K562 (cell line): Measurements from ENCODE around the gene QARS1. TPM values are rescaled to one million over a fixed set of nuclear protein-coding genes. Genes with fewer than 3 reads are reported as not detected.

Source experiments
- ATF4 ChIP-seq: fragments of 450-650 bp; formaldehyde crosslinking; IDR thresholded peaks from 2 replicates; pipeline ENCODE4 v1.4.0; 2022; ENCODE audit warnings: mild to moderate bottlenecking, moderate library complexity
- HDAC2 ChIP-seq: fragments of 450-650 bp; IDR thresholded peaks from 2 replicates; pipeline ENCODE4 v1.6.1; 2016; ENCODE audit warnings: mild to moderate bottlenecking
- JUND ChIP-seq, 2 experiments: IDR thresholded peaks; 2 replicates in 1 of 2; 3 replicates in 1 of 2; pipeline ENCODE4 v1.6.1; 2011; ENCODE audit warnings: borderline replicate concordance in 2 of 2, low read depth in 2 of 2, low read length in 2 of 2, improper control_type of control experiment in 1 of 2, missing biosample characterization in 1 of 2, missing genetic modification characterization in 1 of 2, missing genetic modification reagents in 1 of 2
- KAT8 ChIP-seq: fragments of 450-650 bp; IDR thresholded peaks from 2 replicates; pipeline ENCODE4 v1.6.1; 2016; ENCODE audit warnings: low read depth, mild to moderate bottlenecking
- KLF16 ChIP-seq: IDR thresholded peaks from 2 replicates; pipeline ENCODE4 v1.6.1; 2016; ENCODE audit warnings: antibody characterized with exemption
- MECOM ChIP-seq: fragments of 250-450 bp; sonication (Bioruptor Pico); IDR thresholded peaks from 2 replicates; pipeline ENCODE4 v1.8.0; 2022; ENCODE audit warnings: inconsistent platforms
- MTA3 ChIP-seq: fragments of 450-650 bp; formaldehyde crosslinking; IDR thresholded peaks from 2 replicates; pipeline ENCODE4 v1.6.1; 2017; ENCODE audit warnings: mild to moderate bottlenecking, borderline replicate concordance
- MYC ChIP-seq, 2 experiments: fragments of 250-450 bp in 1 of 2; sonication (Bioruptor Pico) in 1 of 2; IDR thresholded peaks; 2 replicates each; pipeline versions ENCODE4 v1.5.1 to v1.6.1; 2012 to 2021; ENCODE audit warnings: low read depth in 2 of 2, borderline replicate concordance in 1 of 2, improper control_type of control experiment in 1 of 2, low read length in 1 of 2, mild to moderate bottlenecking in 1 of 2, moderate library complexity in 1 of 2
- PHB ChIP-seq: fragments of 250-450 bp; sonication (Bioruptor Pico); IDR thresholded peaks from 2 replicates; pipeline ENCODE4 v1.5.0; 2021
- SMAD4 ChIP-seq: fragments of 250-450 bp; sonication (Bioruptor Pico); conservative IDR thresholded peaks from 2 replicates; pipeline ENCODE4 v1.8.0; 2021; ENCODE audit warnings: inconsistent platforms, mild to moderate bottlenecking, moderate library complexity
- SMC3 ChIP-seq: conservative IDR thresholded peaks from 2 replicates; pipeline ENCODE4 v1.6.1; 2011; ENCODE audit warnings: low read depth, low read length, improper control_type of control experiment; ENCODE audit not compliant: insufficient read depth
- SUPT5H ChIP-seq: fragments of 450-650 bp; IDR thresholded peaks from 2 replicates; pipeline ENCODE4 v1.6.1; 2016
- XRCC3 ChIP-seq: fragments of 450-650 bp; IDR thresholded peaks from 2 replicates; pipeline ENCODE4 v1.6.1; 2017; ENCODE audit warnings: mild to moderate bottlenecking, moderate library complexity
- ZBED1 ChIP-seq: IDR thresholded peaks from 2 replicates; pipeline ENCODE4 v1.6.1; 2014
- ZFPM2 ChIP-seq: fragments of 250-450 bp; sonication (Bioruptor Pico); IDR thresholded peaks from 2 replicates; pipeline ENCODE4 v1.5.1; 2022; ENCODE audit warnings: mild to moderate bottlenecking
- ZKSCAN3 ChIP-seq: fragments of 250-450 bp; sonication (Bioruptor Pico); IDR thresholded peaks from 2 replicates; pipeline ENCODE4 v1.4.0; 2020
- ZNF174 ChIP-seq: fragments of 250-450 bp; sonication (Bioruptor Pico); IDR thresholded peaks from 2 replicates; pipeline ENCODE4 v1.4.0; 2020; ENCODE audit warnings: mild to moderate bottlenecking
- ZNF212 ChIP-seq: fragments of 450-650 bp; formaldehyde crosslinking; IDR thresholded peaks from 2 replicates; pipeline ENCODE4 v1.4.0; 2020; ENCODE audit warnings: mild to moderate bottlenecking
- ZNF263 ChIP-seq: sonication (generic); formaldehyde crosslinking; IDR thresholded peaks from 2 replicates; pipeline ENCODE4 v1.8.0; 2022; ENCODE audit warnings: mild to moderate bottlenecking, missing genetic modification reagents, borderline replicate concordance
- ZNF668 ChIP-seq: fragments of 250-450 bp; sonication (Bioruptor Pico); IDR thresholded peaks from 2 replicates; pipeline ENCODE4 v1.8.0; 2022; ENCODE audit warnings: mild to moderate bottlenecking, inconsistent platforms
- ZNF830 ChIP-seq: fragments of 250-450 bp; sonication (Bioruptor Pico); IDR thresholded peaks from 2 replicates; pipeline ENCODE4 v1.5.0; 2021; ENCODE audit warnings: mild to moderate bottlenecking
- polyA plus RNA-seq, 8 experiments: library from polyadenylated mRNA; depleted of rRNA in 4 of 8; stranded (reverse) in 5 of 8; unstranded in 3 of 8; fragments of >200 nt; fragmentation: Nextera tagmentation in 2 of 8; fragmentation: Illumina TruSeq in 1 of 8; extraction: Ambion mirVana in 2 of 8; extraction: Trizol in 1 of 8; gene quantifications; 2 replicates each; pipeline versions ENCODE4 v1.2.1 to v1.2.3, GENCODE V29; 2011 to 2014; ENCODE audit warnings: inconsistent platforms in 1 of 8, missing spikeins in 1 of 8
- total RNA-seq, 7 experiments: library from RNA; depleted of rRNA in 6 of 7; stranded (reverse); fragments of >200 nt in 6 of 7; fragmentation: Illumina TruSeq in 2 of 7; extraction: Trizol in 2 of 7; gene quantifications; 2 replicates each; pipeline versions ENCODE4 v1.2.1 to v1.2.3, GENCODE V29; 2011 to 2021; ENCODE audit warnings: low replicate concordance in 1 of 7
- TF ChIP-seq, protein P1 (sequence below): fragments of 250-450 bp; sonication (Bioruptor Pico); IDR thresholded peaks from 2 replicates; pipeline ENCODE4 v1.5.1; 2021; ENCODE audit warnings: mild to moderate bottlenecking
- TF ChIP-seq, protein P2 (sequence below): fragments of 250-450 bp; sonication (Bioruptor Pico); IDR thresholded peaks from 2 replicates; pipeline ENCODE4 v1.8.0; 2022; ENCODE audit warnings: inconsistent platforms, mild to moderate bottlenecking, moderate library complexity, borderline replicate concordance
- TF ChIP-seq, protein P3 (sequence below): fragments of 250-450 bp; sonication (Bioruptor Pico); IDR thresholded peaks from 2 replicates; pipeline ENCODE4 v1.5.0; 2021; ENCODE audit warnings: mild to moderate bottlenecking, borderline replicate concordance

QARS1 gene
- total and polyA plus RNA-seq, 9 of the 15 experiments (the other 6 are each of a cell fraction or from before 2014, with no cell fraction given): 148 to 310 (median 273) TPM

- TF ChIP-seq MYC (IDR thresholded peaks at IDR 0.05; ENCODE audit: low read depth, low read length) (no peak), MYC (CRISPR knock-in tag; IDR thresholded peaks at IDR 0.05; ENCODE audit: borderline replicate concordance, low read depth) (no peak), ATF4 (CRISPR knock-in tag) (no peak), ZFPM2 (CRISPR knock-in tag) (no peak), KLF16 (peak; percentile 32; the same call in 1 of the 2 replicates), MECOM (CRISPR knock-in tag) (no peak), ZNF174 (CRISPR knock-in tag) (no peak), ZKSCAN3 (CRISPR knock-in tag) (no peak), ZBED1 (no peak), PHB (CRISPR knock-in tag) (no peak), SUPT5H (no peak), XRCC3 (no peak), ZNF263 (CRISPR knock-in tag) (no peak), SMAD4 (CRISPR knock-in tag) (peak; percentile 97), HDAC2 (0 out of 2 replicates have a peak, but pooled peaks have one; percentile 27), ZNF830 (no peak), ZNF668 (CRISPR knock-in tag) (no peak), JUND (IDR thresholded peaks at IDR 0.05; ENCODE audit: borderline replicate concordance, low read depth, low read length) (peak; percentile 42; the same call in 1 of the 2 replicates), JUND (tag; IDR thresholded peaks at IDR 0.05; ENCODE audit: borderline replicate concordance, low read depth, low read length) (no peak; the same call in 2 of the 3 replicates), SMC3 (no peak), ZNF212 (no peak), KAT8 (no peak), MTA3 (no peak)
- TF ChIP-seq, protein P1, sequence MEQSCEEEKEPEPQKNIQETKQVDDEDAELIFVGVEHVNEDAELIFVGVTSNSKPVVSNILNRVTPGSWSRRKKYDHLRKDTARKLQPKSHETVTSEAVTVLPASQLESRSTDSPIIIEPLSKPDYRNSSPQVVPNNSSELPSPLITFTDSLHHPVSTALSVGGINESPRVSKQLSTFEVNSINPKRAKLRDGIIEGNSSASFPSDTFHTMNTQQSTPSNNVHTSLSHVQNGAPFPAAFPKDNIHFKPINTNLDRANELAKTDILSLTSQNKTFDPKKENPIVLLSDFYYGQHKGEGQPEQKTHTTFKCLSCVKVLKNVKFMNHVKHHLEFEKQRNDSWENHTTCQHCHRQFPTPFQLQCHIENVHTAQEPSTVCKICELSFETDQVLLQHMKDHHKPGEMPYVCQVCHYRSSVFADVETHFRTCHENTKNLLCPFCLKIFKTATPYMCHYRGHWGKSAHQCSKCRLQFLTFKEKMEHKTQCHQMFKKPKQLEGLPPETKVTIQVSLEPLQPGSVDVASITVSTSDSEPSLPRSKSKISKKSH (CRISPR knock-in tag): no peak
- TF ChIP-seq, protein P2, sequence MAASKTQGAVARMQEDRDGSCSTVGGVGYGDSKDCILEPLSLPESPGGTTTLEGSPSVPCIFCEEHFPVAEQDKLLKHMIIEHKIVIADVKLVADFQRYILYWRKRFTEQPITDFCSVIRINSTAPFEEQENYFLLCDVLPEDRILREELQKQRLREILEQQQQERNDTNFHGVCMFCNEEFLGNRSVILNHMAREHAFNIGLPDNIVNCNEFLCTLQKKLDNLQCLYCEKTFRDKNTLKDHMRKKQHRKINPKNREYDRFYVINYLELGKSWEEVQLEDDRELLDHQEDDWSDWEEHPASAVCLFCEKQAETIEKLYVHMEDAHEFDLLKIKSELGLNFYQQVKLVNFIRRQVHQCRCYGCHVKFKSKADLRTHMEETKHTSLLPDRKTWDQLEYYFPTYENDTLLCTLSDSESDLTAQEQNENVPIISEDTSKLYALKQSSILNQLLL (CRISPR knock-in tag): no peak
- TF ChIP-seq, protein P3, sequence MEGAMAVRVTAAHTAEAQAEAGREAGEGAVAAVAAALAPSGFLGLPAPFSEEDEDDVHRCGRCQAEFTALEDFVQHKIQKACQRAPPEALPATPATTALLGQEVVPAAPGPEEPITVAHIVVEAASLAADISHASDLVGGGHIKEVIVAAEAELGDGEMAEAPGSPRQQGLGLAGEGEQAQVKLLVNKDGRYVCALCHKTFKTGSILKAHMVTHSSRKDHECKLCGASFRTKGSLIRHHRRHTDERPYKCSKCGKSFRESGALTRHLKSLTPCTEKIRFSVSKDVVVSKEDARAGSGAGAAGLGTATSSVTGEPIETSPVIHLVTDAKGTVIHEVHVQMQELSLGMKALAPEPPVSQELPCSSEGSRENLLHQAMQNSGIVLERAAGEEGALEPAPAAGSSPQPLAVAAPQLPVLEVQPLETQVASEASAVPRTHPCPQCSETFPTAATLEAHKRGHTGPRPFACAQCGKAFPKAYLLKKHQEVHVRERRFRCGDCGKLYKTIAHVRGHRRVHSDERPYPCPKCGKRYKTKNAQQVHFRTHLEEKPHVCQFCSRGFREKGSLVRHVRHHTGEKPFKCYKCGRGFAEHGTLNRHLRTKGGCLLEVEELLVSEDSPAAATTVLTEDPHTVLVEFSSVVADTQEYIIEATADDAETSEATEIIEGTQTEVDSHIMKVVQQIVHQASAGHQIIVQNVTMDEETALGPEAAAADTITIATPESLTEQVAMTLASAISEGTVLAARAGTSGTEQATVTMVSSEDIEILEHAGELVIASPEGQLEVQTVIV: no peak
Measured at GRCh38 chr3:49098429-49098828, 6.1 kb downstream of the QARS1 start (continued).
